ENCODE results near the gene SNX25. TPM values are rescaled to one million over a fixed set of nuclear protein-coding genes. Genes with fewer than 3 reads are reported as not detected.

SNX25 gene
- total and polyA plus RNA-seq, 2 of the 13 experiments (the other 11 are each of a cell fraction or from before 2014, with no cell fraction given) = 23.4 to 23.5 TPM

DNA sequence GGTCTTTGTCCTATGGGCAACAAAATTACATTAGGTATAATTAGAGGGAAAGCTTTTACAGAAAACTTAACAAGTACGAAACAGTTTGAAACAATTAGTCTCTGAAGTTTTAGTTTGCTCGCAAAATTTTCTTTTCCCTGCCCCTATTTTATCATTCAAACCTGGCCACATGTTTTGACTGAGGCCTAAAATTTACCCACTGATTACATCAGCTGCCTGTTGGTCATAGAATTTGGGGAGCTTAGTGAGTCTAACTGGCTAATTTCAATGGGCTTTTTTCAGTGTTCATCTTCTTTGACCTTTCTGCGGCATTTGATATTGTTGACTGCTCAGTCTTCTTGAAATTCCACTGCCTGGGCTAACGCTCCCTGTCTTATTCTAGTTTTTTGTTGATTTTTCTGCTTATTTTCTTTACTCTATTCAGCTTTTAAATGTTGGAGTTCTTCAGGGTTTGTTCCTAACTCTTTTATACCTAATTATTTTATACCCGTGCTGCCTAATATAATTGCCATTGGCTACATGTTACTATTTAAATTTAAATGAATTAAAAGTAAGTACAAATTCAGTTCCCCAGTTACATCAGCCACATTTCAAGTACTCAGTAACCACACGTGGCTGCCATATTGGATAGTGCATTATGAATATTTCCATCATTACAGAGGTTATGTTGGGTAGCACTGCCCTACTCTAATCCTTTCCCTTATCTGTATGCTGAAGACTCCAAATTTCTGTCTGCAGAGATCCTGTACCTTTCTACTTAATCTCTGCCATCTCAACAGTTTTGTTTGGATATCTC is 87.5 kb downstream of the SNX25 start (continued):
- TF ChIP-seq, protein P1, sequence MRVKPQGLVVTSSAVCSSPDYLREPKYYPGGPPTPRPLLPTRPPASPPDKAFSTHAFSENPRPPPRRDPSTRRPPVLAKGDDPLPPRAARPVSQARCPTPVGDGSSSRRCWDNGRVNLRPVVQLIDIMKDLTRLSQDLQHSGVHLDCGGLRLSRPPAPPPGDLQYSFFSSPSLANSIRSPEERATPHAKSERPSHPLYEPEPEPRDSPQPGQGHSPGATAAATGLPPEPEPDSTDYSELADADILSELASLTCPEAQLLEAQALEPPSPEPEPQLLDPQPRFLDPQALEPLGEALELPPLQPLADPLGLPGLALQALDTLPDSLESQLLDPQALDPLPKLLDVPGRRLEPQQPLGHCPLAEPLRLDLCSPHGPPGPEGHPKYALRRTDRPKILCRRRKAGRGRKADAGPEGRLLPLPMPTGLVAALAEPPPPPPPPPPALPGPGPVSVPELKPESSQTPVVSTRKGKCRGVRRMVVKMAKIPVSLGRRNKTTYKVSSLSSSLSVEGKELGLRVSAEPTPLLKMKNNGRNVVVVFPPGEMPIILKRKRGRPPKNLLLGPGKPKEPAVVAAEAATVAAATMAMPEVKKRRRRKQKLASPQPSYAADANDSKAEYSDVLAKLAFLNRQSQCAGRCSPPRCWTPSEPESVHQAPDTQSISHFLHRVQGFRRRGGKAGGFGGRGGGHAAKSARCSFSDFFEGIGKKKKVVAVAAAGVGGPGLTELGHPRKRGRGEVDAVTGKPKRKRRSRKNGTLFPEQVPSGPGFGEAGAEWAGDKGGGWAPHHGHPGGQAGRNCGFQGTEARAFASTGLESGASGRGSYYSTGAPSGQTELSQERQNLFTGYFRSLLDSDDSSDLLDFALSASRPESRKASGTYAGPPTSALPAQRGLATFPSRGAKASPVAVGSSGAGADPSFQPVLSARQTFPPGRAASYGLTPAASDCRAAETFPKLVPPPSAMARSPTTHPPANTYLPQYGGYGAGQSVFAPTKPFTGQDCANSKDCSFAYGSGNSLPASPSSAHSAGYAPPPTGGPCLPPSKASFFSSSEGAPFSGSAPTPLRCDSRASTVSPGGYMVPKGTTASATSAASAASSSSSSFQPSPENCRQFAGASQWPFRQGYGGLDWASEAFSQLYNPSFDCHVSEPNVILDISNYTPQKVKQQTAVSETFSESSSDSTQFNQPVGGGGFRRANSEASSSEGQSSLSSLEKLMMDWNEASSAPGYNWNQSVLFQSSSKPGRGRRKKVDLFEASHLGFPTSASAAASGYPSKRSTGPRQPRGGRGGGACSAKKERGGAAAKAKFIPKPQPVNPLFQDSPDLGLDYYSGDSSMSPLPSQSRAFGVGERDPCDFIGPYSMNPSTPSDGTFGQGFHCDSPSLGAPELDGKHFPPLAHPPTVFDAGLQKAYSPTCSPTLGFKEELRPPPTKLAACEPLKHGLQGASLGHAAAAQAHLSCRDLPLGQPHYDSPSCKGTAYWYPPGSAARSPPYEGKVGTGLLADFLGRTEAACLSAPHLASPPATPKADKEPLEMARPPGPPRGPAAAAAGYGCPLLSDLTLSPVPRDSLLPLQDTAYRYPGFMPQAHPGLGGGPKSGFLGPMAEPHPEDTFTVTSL (CRISPR knock-in tag; IDR thresholded peaks at IDR 0.05; ENCODE audit: borderline replicate concordance) = no peak
- TF ChIP-seq ZNF883 (CRISPR knock-in tag; IDR thresholded peaks at IDR 0.05; ENCODE audit: not compliant biosample characterization) (no peak), ZKSCAN8 (CRISPR knock-in tag; IDR thresholded peaks at IDR 0.05; ENCODE audit: borderline replicate concordance) (no peak), FOXA1 (IDR thresholded peaks at IDR 0.05) (no peak), FOXA1 (CRISPR knock-in tag; IDR thresholded peaks at IDR 0.05) (no peak), SP140L (CRISPR knock-in tag; IDR thresholded peaks at IDR 0.05; ENCODE audit: borderline replicate concordance) (no peak), BHLHE40 (IDR thresholded peaks at IDR 0.05; ENCODE audit: low read length) (no peak)
- TF ChIP-seq, protein P2, sequence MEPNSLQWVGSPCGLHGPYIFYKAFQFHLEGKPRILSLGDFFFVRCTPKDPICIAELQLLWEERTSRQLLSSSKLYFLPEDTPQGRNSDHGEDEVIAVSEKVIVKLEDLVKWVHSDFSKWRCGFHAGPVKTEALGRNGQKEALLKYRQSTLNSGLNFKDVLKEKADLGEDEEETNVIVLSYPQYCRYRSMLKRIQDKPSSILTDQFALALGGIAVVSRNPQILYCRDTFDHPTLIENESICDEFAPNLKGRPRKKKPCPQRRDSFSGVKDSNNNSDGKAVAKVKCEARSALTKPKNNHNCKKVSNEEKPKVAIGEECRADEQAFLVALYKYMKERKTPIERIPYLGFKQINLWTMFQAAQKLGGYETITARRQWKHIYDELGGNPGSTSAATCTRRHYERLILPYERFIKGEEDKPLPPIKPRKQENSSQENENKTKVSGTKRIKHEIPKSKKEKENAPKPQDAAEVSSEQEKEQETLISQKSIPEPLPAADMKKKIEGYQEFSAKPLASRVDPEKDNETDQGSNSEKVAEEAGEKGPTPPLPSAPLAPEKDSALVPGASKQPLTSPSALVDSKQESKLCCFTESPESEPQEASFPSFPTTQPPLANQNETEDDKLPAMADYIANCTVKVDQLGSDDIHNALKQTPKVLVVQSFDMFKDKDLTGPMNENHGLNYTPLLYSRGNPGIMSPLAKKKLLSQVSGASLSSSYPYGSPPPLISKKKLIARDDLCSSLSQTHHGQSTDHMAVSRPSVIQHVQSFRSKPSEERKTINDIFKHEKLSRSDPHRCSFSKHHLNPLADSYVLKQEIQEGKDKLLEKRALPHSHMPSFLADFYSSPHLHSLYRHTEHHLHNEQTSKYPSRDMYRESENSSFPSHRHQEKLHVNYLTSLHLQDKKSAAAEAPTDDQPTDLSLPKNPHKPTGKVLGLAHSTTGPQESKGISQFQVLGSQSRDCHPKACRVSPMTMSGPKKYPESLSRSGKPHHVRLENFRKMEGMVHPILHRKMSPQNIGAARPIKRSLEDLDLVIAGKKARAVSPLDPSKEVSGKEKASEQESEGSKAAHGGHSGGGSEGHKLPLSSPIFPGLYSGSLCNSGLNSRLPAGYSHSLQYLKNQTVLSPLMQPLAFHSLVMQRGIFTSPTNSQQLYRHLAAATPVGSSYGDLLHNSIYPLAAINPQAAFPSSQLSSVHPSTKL (CRISPR knock-in tag; IDR thresholded peaks at IDR 0.05) = no peak
- TF ChIP-seq, protein P3, sequence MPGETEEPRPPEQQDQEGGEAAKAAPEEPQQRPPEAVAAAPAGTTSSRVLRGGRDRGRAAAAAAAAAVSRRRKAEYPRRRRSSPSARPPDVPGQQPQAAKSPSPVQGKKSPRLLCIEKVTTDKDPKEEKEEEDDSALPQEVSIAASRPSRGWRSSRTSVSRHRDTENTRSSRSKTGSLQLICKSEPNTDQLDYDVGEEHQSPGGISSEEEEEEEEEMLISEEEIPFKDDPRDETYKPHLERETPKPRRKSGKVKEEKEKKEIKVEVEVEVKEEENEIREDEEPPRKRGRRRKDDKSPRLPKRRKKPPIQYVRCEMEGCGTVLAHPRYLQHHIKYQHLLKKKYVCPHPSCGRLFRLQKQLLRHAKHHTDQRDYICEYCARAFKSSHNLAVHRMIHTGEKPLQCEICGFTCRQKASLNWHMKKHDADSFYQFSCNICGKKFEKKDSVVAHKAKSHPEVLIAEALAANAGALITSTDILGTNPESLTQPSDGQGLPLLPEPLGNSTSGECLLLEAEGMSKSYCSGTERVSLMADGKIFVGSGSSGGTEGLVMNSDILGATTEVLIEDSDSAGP (CRISPR knock-in tag; IDR thresholded peaks at IDR 0.05; ENCODE audit: borderline replicate concordance) = no peak
